ENCODE results near the gene SHC2.

SHC2 gene

DNA sequence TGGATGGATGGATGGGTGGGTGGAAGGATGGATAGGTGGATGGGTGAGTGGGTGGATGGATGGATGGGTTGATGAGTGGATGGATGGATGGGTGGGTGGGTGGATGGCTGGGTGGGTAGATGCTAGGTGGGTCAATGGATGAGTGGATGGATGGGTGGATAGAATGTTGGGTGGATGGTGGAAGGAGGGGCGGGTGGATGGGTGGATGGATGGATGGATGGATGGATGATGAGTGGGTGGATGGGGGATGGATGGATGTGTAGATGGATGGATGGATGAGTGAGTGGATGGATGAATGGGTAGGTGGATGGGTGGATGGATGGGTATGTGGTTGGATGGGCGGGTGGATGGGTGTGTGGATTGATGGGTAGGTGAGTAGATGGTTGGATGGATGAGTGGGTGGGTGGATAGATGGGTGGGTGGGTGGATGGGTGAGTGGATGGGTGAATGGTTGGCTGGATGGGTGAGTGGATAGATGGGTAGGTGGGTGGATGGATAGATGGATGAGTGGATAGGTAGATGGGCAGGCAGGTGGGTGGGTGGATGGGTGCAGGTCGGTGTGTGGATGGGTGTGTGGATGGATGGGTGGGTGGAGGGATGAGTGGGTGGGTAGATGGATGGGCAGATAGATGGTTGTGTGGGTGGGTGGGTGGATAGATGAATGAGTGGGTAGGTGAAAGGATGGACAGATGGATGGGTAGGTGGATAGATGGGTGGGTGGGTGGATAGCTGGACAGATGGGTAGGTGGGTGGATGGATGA lies 4.4 kb upstream of the SHC2 start:
- H3K9ac ChIP-seq (ENCODE audit: low read length) = no peak overlapping the region
- H3F3A ChIP-seq (ENCODE audit: insufficient read depth, low read length) = no peaks in the 10 kb centered on the region
- no peak overlapping the region for H3K27ac ChIP-seq (ENCODE audit: low read depth, low read length, poor library complexity, severe bottlenecking)
- no peaks in the 10 kb centered on the region for H3K79me2 ChIP-seq (ENCODE audit: insufficient read depth, low read length)
- TF ChIP-seq EZH2 (IDR thresholded peaks at IDR 0.05; ENCODE audit: borderline replicate concordance, low read length) = no peak
- TF ChIP-seq, protein P1, sequence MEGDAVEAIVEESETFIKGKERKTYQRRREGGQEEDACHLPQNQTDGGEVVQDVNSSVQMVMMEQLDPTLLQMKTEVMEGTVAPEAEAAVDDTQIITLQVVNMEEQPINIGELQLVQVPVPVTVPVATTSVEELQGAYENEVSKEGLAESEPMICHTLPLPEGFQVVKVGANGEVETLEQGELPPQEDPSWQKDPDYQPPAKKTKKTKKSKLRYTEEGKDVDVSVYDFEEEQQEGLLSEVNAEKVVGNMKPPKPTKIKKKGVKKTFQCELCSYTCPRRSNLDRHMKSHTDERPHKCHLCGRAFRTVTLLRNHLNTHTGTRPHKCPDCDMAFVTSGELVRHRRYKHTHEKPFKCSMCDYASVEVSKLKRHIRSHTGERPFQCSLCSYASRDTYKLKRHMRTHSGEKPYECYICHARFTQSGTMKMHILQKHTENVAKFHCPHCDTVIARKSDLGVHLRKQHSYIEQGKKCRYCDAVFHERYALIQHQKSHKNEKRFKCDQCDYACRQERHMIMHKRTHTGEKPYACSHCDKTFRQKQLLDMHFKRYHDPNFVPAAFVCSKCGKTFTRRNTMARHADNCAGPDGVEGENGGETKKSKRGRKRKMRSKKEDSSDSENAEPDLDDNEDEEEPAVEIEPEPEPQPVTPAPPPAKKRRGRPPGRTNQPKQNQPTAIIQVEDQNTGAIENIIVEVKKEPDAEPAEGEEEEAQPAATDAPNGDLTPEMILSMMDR (IDR thresholded peaks at IDR 0.05; ENCODE audit: low read length) = no peak
- H3K36me3 ChIP-seq (ENCODE audit: insufficient read depth, low read length) = no peaks in the 10 kb centered on the region
- no peak overlapping the region for H3K4me2 ChIP-seq (ENCODE audit: low read length)
- H3K9me2 ChIP-seq (ENCODE audit: low read depth, low read length) = no peaks in the 10 kb centered on the region
- no peak overlapping the region for H2AFZ ChIP-seq (ENCODE audit: low read length)
- no peak overlapping the region for H3K4me3 ChIP-seq (ENCODE audit: low read depth, low read length, poor library complexity, severe bottlenecking)
- H3K27me3 ChIP-seq (ENCODE audit: insufficient read depth, low read length) = no peaks in the 10 kb centered on the region
- no peaks in the 10 kb centered on the region for H3K4me1 ChIP-seq (ENCODE audit: insufficient read depth, low read length, severe bottlenecking)
- no peaks in the 10 kb centered on the region for H4K20me1 ChIP-seq (ENCODE audit: insufficient read depth, low read length)
- no peaks in the 10 kb centered on the region for H3K9me3 ChIP-seq (ENCODE audit: low read length)

- Histone ChIP-seq H3K4me1 (ENCODE audit: insufficient read depth, low read length, severe bottlenecking) (no peaks in the 10 kb centered on the region), H3K27me3 (ENCODE audit: insufficient read depth, low read length) (no peaks in the 10 kb centered on the region), H3K9me3 (ENCODE audit: low read length) (no peaks in the 10 kb centered on the region), H2AFZ (ENCODE audit: low read length) (no peak overlapping the region), H3K9me2 (ENCODE audit: low read depth, low read length) (no peaks in the 10 kb centered on the region), H4K20me1 (ENCODE audit: insufficient read depth, low read length) (no peaks in the 10 kb centered on the region), H3K36me3 (ENCODE audit: insufficient read depth, low read length) (no peaks in the 10 kb centered on the region), H3K27ac (ENCODE audit: low read depth, low read length, poor library complexity, severe bottlenecking) (no peak overlapping the region), H3K9ac (ENCODE audit: low read length) (no peak overlapping the region), H3K4me2 (ENCODE audit: low read length) (no peak overlapping the region), H3K79me2 (ENCODE audit: insufficient read depth, low read length) (no peaks in the 10 kb centered on the region), H3K4me3 (ENCODE audit: low read depth, low read length, poor library complexity, severe bottlenecking) (no peak overlapping the region), H3F3A (ENCODE audit: insufficient read depth, low read length) (no peaks in the 10 kb centered on the region)
- TF ChIP-seq, protein P1 (IDR thresholded peaks at IDR 0.05; ENCODE audit: low read length) = no peak
- no peak for TF ChIP-seq EZH2 (IDR thresholded peaks at IDR 0.05; ENCODE audit: borderline replicate concordance, low read length)
Measured at GRCh38 chr19:464208-464545, 3.3 kb upstream of the SHC2 start.

GRCh38 chr19:463483-464207 lies 2.8 kb upstream of the SHC2 start:
- no peak overlapping the region for H3K4me2 ChIP-seq (ENCODE audit: low read length)
- no peak overlapping the region for H3K9ac ChIP-seq (ENCODE audit: low read length)
- no peak overlapping the region for H2AFZ ChIP-seq (ENCODE audit: low read length)
- no peaks in the 10 kb centered on the region for H3K27me3 ChIP-seq (ENCODE audit: insufficient read depth, low read length)
- H3K9me2 ChIP-seq (ENCODE audit: low read depth, low read length) = no peaks in the 10 kb centered on the region
- no peaks in the 10 kb centered on the region for H3K36me3 ChIP-seq (ENCODE audit: insufficient read depth, low read length)
- H4K20me1 ChIP-seq (ENCODE audit: insufficient read depth, low read length) = no peaks in the 10 kb centered on the region
- no peaks in the 10 kb centered on the region for H3K79me2 ChIP-seq (ENCODE audit: insufficient read depth, low read length)
- H3K9me3 ChIP-seq (ENCODE audit: low read length) = no peaks in the 10 kb centered on the region
- no peak for TF ChIP-seq EZH2 (IDR thresholded peaks at IDR 0.05; ENCODE audit: borderline replicate concordance, low read length)
- TF ChIP-seq, protein P1 (IDR thresholded peaks at IDR 0.05; ENCODE audit: low read length) = no peak
- H3K27ac ChIP-seq (ENCODE audit: low read depth, low read length, poor library complexity, severe bottlenecking) = no peak overlapping the region
- H3K4me1 ChIP-seq (ENCODE audit: insufficient read depth, low read length, severe bottlenecking) = no peaks in the 10 kb centered on the region
- no peaks in the 10 kb centered on the region for H3F3A ChIP-seq (ENCODE audit: insufficient read depth, low read length)
- H3K4me3 ChIP-seq (ENCODE audit: low read depth, low read length, poor library complexity, severe bottlenecking) = no peak overlapping the region
